GM19239 (cell line): Measurements from ENCODE around the gene CXCL1.

ENCODE experiments used
- DNase-seq: peaks from one replicate; pipeline ENCODE4 v3.0.0; 2011; ENCODE audit warnings: low spot score; ENCODE audit not compliant: insufficient read length
- FAIRE-seq: peaks from 2 replicates; lab custom pipeline; 2011; peaks lifted over from hg19 to GRCh38; lab: Jason Lieb, UNC

The CXCL1 gene

GRCh38 chr4:73850261-73850970, 18.8 kb upstream of the CXCL1 start:
- FAIRE-seq = no peak
- DNase-seq = no peak

GRCh38 chr4:73851293-73851692, 17.9 kb upstream of the CXCL1 start:
- no peak for DNase-seq
- no peak for FAIRE-seq

- DNase-seq (no peak), FAIRE-seq (no peak)
Measured at GRCh38 chr4:73852771-73853170, 16.4 kb upstream of the CXCL1 start.

- FAIRE-seq = no peak
- DNase-seq = no peak
Measured at GRCh38 chr4:73853246-73853704, 15.9 kb upstream of the CXCL1 start, which contains the start of gene PF4V1. TSS of gene PF4V1 (plus strand) at chr4:73853296. CDS start at chr4:73853363, 67 bp downstream.

DNA sequence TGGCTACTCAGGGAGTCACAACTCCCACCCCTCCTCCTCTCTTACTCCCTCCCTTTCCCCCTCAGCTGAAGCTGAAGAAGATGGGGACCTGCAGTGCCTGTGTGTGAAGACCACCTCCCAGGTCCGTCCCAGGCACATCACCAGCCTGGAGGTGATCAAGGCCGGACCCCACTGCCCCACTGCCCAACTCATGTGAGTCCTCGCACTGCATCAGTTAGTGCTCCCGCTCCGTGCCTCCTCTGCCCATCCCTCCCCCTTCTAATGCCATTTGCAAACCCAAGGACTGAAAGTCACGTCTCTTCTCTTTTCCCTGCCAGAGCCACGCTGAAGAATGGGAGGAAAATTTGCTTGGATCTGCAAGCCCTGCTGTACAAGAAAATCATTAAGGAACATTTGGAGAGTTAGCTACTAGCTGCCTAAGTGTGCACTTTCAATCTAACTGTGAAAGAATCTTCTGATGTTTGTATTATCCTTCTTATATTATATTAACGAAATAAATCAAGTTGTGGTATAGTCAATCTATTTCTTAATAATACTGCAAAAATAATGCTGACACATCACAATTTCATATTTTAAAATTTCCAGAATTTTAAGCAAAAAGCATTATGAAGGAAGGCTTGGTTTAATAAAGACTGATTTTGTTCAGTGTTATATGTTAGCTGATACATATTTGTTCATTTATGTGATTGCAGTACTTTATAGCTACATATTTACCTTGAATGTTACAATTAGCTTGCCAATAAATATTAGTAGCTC, 15.3 kb upstream of the CXCL1 start:
- no peak for DNase-seq
- no peak for FAIRE-seq

DNA sequence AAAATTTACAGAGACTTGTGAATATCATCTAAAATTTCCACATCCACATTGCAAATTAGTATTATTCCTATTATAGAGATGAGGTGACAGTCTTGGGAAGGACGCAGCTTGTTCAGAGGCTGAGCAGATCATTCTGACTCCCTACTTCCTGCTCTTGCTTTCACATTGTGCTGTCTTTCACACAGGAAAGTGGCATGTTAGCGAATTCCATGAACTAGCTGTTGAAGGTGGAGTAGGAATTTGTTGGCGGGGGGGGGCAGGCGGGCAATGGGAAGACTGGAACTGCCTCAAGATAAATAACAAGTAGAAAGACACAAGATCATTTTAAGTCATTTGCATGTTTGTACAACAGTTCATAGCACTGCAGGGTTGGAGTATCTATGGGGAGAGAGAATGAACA, 13.8 kb upstream of the CXCL1 start:
- DNase-seq (no peak), FAIRE-seq (no peak)

DNA sequence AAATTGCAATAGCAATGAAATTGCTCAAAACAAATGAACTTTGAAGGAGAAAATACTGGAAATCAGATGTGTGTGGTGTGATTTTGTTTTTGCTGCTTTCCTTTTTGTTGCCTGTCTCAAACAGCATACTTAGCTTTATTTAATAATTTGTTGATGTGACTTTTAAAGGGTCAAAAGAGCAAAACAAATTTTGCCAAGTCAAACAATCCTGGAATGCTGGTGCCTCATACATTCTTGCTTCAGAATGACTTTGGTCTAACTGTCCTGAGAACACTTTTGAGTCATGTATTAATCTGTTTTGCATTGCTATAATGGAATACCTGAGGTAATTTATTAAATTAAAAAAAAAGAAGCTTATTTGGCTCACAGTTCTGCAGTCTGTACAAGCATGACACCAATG, 12.7 kb upstream of the CXCL1 start:
- no peak for FAIRE-seq

GRCh38 chr4:73859614-73860088, 9.5 kb upstream of the CXCL1 start:
- DNase-seq (no peak), FAIRE-seq (no peak)

More for the DNA sequence above, 12.7 kb upstream of the CXCL1 start:
- DNase-seq = no peak

DNA sequence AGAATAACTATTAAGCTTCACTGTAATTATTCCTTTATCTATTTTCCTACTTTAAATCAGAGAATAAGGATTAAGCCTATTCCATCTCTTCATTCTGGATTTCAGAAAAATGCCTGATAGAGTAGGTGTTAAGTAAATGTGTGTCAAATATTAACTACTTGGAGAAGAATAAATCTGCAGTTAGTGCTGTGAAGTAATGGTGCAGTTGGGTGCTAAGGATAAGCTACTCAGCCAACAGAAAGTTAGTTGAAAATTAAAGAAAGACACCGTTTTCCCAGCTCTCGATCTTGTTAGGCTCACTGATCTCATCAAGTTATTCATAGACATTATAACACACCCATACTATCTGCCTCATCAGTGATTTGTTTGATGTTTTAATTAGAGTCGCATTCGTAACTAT, 9.0 kb upstream of the CXCL1 start:
- DNase-seq (no peak), FAIRE-seq (no peak)

DNA sequence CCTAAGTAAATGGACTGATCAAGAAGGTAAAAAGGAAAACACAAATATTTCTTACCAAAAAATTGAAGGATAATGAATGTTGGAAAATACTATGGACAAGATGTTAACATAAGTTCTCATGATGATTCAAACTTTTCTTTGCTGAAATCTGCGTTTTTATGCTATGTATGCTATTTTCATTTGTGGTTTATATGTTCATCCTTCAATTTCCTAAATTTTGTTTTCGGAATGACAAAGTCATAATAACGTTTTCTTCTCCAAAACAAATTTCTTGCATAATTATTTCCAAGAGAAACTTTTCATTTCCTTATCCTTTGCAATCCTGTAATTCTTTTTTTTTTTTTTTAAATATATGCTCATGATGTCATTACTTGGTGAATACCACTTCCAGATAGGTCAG, 8.3 kb upstream of the CXCL1 start:
- DNase-seq (no peak), FAIRE-seq (no peak)

DNA sequence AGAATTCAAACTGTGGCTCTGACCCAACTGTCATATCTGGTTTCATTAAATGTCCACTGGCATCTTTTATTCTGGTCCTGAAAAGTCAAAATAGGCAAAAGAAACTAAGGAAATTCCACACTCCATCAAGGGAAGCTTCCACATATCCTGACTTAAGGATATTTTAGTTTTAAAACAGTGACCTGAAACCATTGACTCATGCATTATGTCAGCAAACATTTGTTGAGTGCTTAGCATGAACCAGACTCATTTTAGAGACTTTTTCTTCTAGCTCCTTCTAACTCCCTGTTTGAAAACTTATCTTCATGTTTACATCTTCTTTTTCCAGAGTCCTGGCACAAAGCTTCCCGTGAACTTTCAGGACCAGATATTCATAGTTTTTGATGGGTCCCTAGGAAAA, 6.9 kb upstream of the CXCL1 start:
- DNase-seq = no peak
- FAIRE-seq = no peak

DNA sequence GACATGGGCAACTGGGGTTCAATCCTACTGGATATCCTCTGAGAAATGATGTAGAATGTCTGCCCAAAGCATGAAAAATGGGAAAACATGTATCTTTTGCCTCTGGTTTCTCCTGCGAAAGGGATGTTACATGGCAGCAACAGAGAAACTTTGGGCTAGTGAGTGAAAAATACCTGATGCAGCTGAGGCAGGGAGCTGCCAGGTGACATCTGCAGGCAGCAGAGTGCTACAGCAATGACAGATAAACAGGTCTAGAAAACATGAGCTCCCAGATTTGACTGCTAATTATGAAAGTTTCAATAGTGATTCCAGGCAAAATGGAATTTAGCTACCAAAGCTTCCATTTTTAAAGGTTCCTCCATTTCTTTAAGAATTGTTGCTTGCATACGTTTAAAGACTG, 4.8 kb upstream of the CXCL1 start:
- FAIRE-seq (peak; percentile 54), DNase-seq (no peak)

- FAIRE-seq (no peak), DNase-seq (no peak)
Measured at GRCh38 chr4:73864961-73865360, 4.2 kb upstream of the CXCL1 start.

DNA sequence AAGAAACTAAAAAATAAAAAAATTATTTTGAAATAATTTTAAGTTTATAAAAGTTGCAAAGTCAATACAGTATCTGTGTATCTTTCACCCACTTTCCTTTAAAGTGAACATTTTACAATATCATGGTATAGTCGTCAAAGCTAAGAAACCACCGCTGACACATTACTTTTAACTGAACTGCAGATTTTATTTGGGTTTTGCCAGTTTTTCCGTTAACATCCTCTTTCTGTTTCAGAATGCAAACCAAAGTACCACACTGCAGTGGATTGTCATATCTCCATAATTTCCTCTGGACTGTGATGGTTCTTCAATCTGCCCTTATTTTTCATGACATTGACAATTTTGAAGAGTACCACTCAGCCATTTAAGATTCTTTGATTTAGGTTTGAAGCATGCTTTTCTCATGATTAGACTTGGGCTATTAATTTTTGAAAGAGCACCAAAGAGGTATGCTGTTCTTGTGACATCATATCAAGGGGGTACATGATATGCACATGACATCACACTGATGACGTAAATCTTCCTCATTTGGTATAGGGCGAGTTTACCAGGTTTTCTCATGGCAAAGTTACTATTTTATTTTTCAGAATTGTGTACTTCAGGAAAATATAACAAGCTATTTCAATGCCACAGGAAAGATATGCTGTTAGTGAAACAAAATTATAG, 3.6 kb upstream of the CXCL1 start:
- FAIRE-seq (no peak), DNase-seq (no peak)

GRCh38 chr4:73866246-73866645, 2.9 kb upstream of the CXCL1 start:
- no peak for FAIRE-seq
- DNase-seq = no peak

DNA sequence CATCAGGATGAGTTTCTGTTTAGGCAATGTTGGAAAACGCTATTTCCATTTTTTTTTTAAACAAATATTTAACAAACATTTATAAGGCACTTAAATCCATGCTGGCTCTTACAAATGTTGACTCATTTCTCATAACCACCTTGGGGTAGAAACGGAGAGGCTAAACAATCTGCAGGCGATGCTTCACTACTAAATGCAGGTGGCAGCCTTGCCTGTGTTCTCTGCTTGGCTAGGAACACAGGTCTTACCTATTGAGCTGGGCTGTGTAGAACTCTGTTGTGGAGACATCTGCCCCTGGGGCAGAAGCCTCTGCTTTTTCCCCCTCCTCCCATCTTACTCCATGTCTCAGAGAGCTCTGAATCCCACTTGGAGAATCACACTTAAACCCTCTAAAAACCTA, 1.4 kb upstream of the CXCL1 start:
- DNase-seq (no peak), FAIRE-seq (no peak)

- peak; percentile 4 for FAIRE-seq
- DNase-seq = no peak
Measured at GRCh38 chr4:73868206-73869129, 725 bp upstream of the CXCL1 start.

DNA sequence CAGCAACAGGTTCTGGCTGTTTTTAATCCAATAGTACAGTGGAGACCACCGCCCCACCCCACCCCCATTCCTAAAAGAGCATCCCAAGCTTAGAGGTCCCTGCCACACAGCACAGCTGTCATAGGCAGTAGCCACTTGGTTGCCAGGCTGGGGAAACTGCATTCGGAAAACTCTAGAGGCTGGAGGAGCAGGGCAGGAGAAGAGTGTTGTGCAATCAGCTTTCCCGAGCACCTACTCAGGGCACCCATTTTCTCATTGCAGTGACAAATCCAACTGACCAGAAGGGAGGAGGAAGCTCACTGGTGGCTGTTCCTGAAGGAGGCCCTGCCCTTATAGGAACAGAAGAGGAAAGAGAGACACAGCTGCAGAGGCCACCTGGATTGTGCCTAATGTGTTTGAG, 1.1 kb downstream of the CXCL1 start:
- no peak for DNase-seq

GRCh38 chr4:73870768-73871167, 1.6 kb downstream of the CXCL1 start:
- no peak for DNase-seq
- peak; percentile 76 for FAIRE-seq

More for the DNA sequence above, 1.1 kb downstream of the CXCL1 start:
- FAIRE-seq = no peak
